CD14-positive monocyte (primary cell): ENCODE results near the gene PTPRN2. TPM values are rescaled to one million over a fixed set of nuclear protein-coding genes. Genes with fewer than 3 reads are reported as not detected.
"Not testable (repeated sequence)": the region's sequence is repeated elsewhere in the genome, so short reads cannot be mapped to it uniquely, and the experiment has no call there.

Experiments
- DNase-seq, 3 donors: peaks; one replicate each; pipeline ENCODE4 v3.0.0-alpha.2; 2011 to 2022
- H2AFZ ChIP-seq: 2 replicates; pipeline ENCODE4 v1.6.0; 2012; ENCODE audit warnings: mild to moderate bottlenecking, low read depth, low read length, inconsistent platforms; ENCODE audit not compliant: insufficient read depth, poor library complexity, severe bottlenecking
- H3K27ac ChIP-seq, 2 donors: 1 replicate in 1 of 2; 2 replicates in 1 of 2; pipeline ENCODE4 v1.5.1; 2012 to 2013; ENCODE audit warnings: low read length in 2 of 2, control low read depth in 1 of 2, inconsistent platforms in 1 of 2, low read depth in 1 of 2, mild to moderate bottlenecking in 1 of 2
- H3K27me3 ChIP-seq, 2 donors: one replicate each; pipeline versions ENCODE4 v1.6.0 to v1.6.1; 2011 to 2013; ENCODE audit warnings: low read length in 2 of 2; ENCODE audit not compliant: control insufficient read depth in 2 of 2, insufficient read depth in 2 of 2
- H3K36me3 ChIP-seq, 2 donors: replicated peaks in 1 of 2; 1 replicate in 1 of 2; 2 replicates in 1 of 2; pipeline versions ENCODE4 v1.5.1 to v1.6.1; 2012 to 2013; ENCODE audit warnings: low read length in 2 of 2, control low read depth in 1 of 2, inconsistent platforms in 1 of 2, mild to moderate bottlenecking in 1 of 2; ENCODE audit not compliant: insufficient read depth in 2 of 2, control insufficient read depth in 1 of 2
- H3K4me1 ChIP-seq, 2 donors: 1 replicate in 1 of 2; 2 replicates in 1 of 2; pipeline versions ENCODE4 v1.5.1 to v1.6.1; 2012 to 2013; ENCODE audit warnings: low read length in 2 of 2, control low read depth in 1 of 2, inconsistent platforms in 1 of 2, mild to moderate bottlenecking in 1 of 2, moderate library complexity in 1 of 2; ENCODE audit not compliant: insufficient read depth in 2 of 2, control insufficient read depth in 1 of 2
- H3K4me2 ChIP-seq: replicated peaks from 2 replicates; pipeline ENCODE3; 2012; ENCODE audit warnings: low read length, moderate library complexity, mild to moderate bottlenecking; ENCODE audit not compliant: poor library complexity, severe bottlenecking; ENCODE audit errors: extremely low read depth
- H3K4me3 ChIP-seq, 3 experiments: fragments of 200-600 bp in 1 of 3; sonication (generic) in 1 of 3; replicated peaks in 1 of 3; 1 replicate in 2 of 3; 2 replicates in 1 of 3; pipeline ENCODE4 v1.5.1; 2011 to 2013; ENCODE audit warnings: low read length in 3 of 3, mild to moderate bottlenecking in 3 of 3, control low read depth in 2 of 3, low read depth in 2 of 3, inconsistent platforms in 1 of 3, moderate library complexity in 1 of 3
- H3K79me2 ChIP-seq: 2 replicates; pipeline ENCODE4 v1.6.0; 2012; ENCODE audit warnings: mild to moderate bottlenecking, control low read depth, inconsistent platforms, low read length, moderate library complexity; ENCODE audit not compliant: insufficient read depth
- H3K9ac ChIP-seq: 2 replicates; pipeline ENCODE4 v1.6.0; 2017; ENCODE audit warnings: low read length, mild to moderate bottlenecking; ENCODE audit not compliant: insufficient read depth, poor library complexity, severe bottlenecking
- H3K9me3 ChIP-seq, 2 donors: replicated peaks in 1 of 2; 1 replicate in 1 of 2; 2 replicates in 1 of 2; pipeline versions ENCODE4 v1.5.1 to v1.6.1; 2012 to 2013; ENCODE audit warnings: low read length in 2 of 2, control low read depth in 1 of 2; ENCODE audit not compliant: control insufficient read depth in 1 of 2, insufficient read depth in 1 of 2
- H4K20me1 ChIP-seq: 2 replicates; pipeline ENCODE4 v1.6.0; 2012; ENCODE audit warnings: mild to moderate bottlenecking, low read length, control low read depth, moderate library complexity; ENCODE audit not compliant: insufficient read depth
- H3K27ac Mint-ChIP-seq, 7 donors: one replicate each; pipeline ENCODE4 v1.8.0; 2020; ENCODE audit warnings: mild to moderate bottlenecking in 7 of 7, mixed read lengths in 7 of 7, moderate library complexity in 6 of 7, inconsistent platforms in 2 of 7
- H3K27me3 Mint-ChIP-seq, 3 donors: one replicate each; pipeline ENCODE4 v1.8.0; 2021 to 2022; ENCODE audit warnings: low read depth in 3 of 3, mild to moderate bottlenecking in 3 of 3, mixed read lengths in 3 of 3, moderate library complexity in 3 of 3, inconsistent platforms in 1 of 3
- H3K36me3 Mint-ChIP-seq, 2 donors: one replicate each; pipeline ENCODE4 v1.8.0; 2020; ENCODE audit warnings: mixed read lengths in 2 of 2, inconsistent platforms in 1 of 2, mild to moderate bottlenecking in 1 of 2
- H3K4me1 Mint-ChIP-seq: one replicate; pipeline ENCODE4 v1.8.0; 2020; ENCODE audit warnings: mild to moderate bottlenecking, mixed read lengths
- H3K4me3 Mint-ChIP-seq, 2 donors: one replicate each; pipeline ENCODE4 v1.8.0; 2020; ENCODE audit warnings: mild to moderate bottlenecking in 2 of 2, mixed read lengths in 2 of 2, moderate library complexity in 1 of 2
- H3K9me3 Mint-ChIP-seq, 7 donors: one replicate each; pipeline ENCODE4 v1.8.0; 2020 to 2022; ENCODE audit warnings: mixed read lengths in 7 of 7, mild to moderate bottlenecking in 6 of 7, moderate library complexity in 6 of 7, inconsistent platforms in 2 of 7
- WGBS: methylation state at CpG from one replicate; pipeline ENCODE4 v1.1.5; 2013; ENCODE audit warnings: missing lambda C conversion rate; ENCODE audit not compliant: insufficient coverage; 5-methylcytosine and 5-hydroxymethylcytosine counted together
- intact Hi-C, 2 donors: fragments of 100-400 bp; cut with micrococcal nuclease; formaldehyde crosslinking; loops; one replicate each; pipeline versions ENCODE4 v1.15.0 to v1.15.1; 2023
- polyA plus RNA-seq, 3 donors: library from polyadenylated mRNA; depleted of rRNA in 1 of 3; unstranded in 2 of 3; stranded (reverse) in 1 of 3; fragments of 300-500 nt in 2 of 3; fragments of >200 nt in 1 of 3; fragmentation: Illumina TruSeq in 2 of 3; gene quantifications; 1 replicate in 2 of 3; 2 replicates in 1 of 3; pipeline ENCODE4 v1.2.3, GENCODE V29; 2012 to 2021
- TF ChIP-seq, protein P1 (sequence below): fragments of 200-600 bp; IDR thresholded peaks from one replicate; pipeline ENCODE4 v1.8.0; 2022; ENCODE audit warnings: antibody characterized with exemption, mild to moderate bottlenecking

PTPRN2 gene
- polyA plus RNA-seq, 3 donors, result 0.25 to 1.4 (median 0.97) TPM

DNA sequence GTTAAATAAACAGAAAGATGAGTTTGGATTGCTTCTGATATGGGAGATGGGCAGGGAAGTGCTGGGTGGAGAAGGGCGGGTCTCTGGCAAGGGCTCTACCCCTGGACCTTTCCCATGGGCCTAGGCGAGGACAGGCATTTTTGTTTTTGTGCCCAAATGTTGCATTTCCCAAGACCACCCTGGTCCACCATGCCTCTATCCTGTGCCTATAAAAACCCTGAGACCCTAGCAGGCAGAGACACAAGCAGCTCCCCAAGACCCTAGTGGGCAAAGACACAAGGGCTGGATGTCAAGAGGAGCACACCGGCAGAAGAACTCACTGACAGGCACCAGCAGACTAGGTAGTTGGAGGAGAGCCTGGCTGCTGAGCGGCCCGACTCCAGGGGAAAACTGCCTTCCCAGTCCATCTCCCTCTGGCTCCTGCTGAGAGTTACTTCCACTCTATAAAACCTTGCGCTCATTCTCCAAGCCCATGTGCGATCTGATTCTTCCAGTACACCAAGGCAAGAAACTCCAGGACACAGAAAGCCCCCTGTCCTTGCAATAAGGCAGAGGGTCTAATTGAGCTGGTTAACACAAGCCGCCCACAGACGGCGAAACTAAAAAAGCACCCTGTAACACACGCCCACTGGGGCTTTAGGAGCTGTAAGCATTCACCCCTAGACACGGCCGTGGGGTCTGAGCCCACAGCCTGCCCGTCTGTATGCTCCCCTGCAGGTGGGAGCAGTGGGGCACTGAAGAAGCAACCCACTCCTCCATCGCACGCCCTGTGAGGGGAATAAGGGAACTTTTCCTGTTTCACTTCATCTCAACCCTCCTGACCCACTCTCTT is 291.4 kb downstream of the PTPRN2 start:
- Histone ChIP-seq H3K9ac (no peak overlapping the region), H3K9me3 (peaks cover 3 to 40% of the 10 kb centered on the region in 2 donors), H3K27me3 (no peaks in the 10 kb centered on the region), H3K79me2 (no peaks in the 10 kb centered on the region), H3K27ac (no peak overlapping the region), H2AFZ (no peak overlapping the region), H3K4me3 (no peak overlapping the region), H3K4me2 (no peak overlapping the region), H3K36me3 (no peaks in the 10 kb centered on the region), H4K20me1 (no peaks in the 10 kb centered on the region), H3K4me1 (no peaks in the 10 kb centered on the region)
- TF ChIP-seq, protein P1, sequence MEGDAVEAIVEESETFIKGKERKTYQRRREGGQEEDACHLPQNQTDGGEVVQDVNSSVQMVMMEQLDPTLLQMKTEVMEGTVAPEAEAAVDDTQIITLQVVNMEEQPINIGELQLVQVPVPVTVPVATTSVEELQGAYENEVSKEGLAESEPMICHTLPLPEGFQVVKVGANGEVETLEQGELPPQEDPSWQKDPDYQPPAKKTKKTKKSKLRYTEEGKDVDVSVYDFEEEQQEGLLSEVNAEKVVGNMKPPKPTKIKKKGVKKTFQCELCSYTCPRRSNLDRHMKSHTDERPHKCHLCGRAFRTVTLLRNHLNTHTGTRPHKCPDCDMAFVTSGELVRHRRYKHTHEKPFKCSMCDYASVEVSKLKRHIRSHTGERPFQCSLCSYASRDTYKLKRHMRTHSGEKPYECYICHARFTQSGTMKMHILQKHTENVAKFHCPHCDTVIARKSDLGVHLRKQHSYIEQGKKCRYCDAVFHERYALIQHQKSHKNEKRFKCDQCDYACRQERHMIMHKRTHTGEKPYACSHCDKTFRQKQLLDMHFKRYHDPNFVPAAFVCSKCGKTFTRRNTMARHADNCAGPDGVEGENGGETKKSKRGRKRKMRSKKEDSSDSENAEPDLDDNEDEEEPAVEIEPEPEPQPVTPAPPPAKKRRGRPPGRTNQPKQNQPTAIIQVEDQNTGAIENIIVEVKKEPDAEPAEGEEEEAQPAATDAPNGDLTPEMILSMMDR, result no peak
- intact Hi-C loops, result no loop called here
- DNase-seq, result no peak
- Mint-ChIP-seq H3K4me1 (no peaks in the 10 kb centered on the region), H3K36me3 (no peaks in the 10 kb centered on the region), H3K9me3 (peaks cover 14 to 46% (median 29%) of the 10 kb centered on the region in 7 donors), H3K4me3 (no peak overlapping the region), H3K27me3 (peaks cover 1 to 5% (median 2%) of the 10 kb centered on the region in 3 donors), H3K27ac (no peak overlapping the region)
- WGBS, result 93% methylated on average over 9 of the region's 16 CpGs

DNA sequence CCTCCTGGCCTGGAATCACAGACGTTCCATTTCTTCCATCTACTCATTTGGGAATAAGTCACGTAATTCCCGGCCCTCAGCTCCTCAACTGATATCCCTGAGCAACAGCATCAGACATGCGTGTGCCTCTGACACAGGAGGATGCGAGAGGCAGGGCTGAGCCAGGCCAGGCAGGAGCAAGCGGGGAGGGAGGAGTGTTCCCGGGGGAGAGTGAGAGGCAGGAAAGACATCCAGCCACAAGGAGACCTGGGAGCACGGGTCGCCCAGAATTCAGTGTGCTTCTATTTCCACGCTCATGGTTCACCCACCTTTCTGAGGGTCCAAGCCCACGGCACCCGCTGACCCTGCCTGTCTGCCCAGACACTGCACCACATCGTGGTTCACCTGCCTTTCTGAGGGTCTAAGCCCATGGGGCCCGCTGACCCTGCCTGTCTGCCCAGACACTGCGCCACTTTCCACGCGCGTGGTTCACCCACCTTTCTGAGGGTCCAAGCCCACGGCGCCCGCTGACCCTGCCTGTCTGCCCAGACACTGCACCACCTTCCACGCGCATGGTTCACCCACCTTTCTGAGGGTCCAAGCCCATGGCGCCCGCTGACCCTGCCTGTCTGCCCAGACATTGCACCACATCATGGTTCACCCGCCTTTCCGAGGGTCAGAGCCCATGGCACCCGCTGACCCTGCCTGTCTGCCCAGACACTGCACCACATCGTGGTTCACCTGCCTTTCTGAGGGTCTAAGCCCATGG is 293.0 kb downstream of the PTPRN2 start:
- H3K4me2 ChIP-seq, DNase-seq, H3K4me3 Mint-ChIP-seq, H3K27me3 Mint-ChIP-seq, H3K36me3 ChIP-seq, H3K36me3 Mint-ChIP-seq, H3K9ac ChIP-seq, H3K27ac ChIP-seq, H3K4me3 ChIP-seq, H3K4me1 ChIP-seq, H2AFZ ChIP-seq, H3K79me2 ChIP-seq, intact Hi-C loops, H3K27me3 ChIP-seq, H3K27ac Mint-ChIP-seq, H3K4me1 Mint-ChIP-seq, H4K20me1 ChIP-seq: not testable (repeated sequence)
- 93% methylated on average over 22 of the region's 29 CpGs for WGBS
- H3K9me3 ChIP-seq, result peaks cover 14 to 53% of the 10 kb centered on the region in 2 donors
- peaks cover 25 to 52% (median 38%) of the 10 kb centered on the region in 7 donors for H3K9me3 Mint-ChIP-seq
